Motor neuron (in vitro differentiated cells): ENCODE results near the gene HSPG2. TPM values are rescaled to one million over a fixed set of nuclear protein-coding genes. Genes with fewer than 3 reads are reported as not detected.

Experiments used
- ATAC-seq, 8 experiments: fragments of 200-7000 bp; cut with Tn5 transposase; replicated peaks in 6 of 8; 2 replicates each; pipeline ENCODE4 v1.8.0; 2021; ENCODE audit warnings: mild to moderate bottlenecking in 8 of 8, moderate library complexity in 8 of 8
- H3K27ac ChIP-seq, 2 donors: fragments of 250-450 bp; sonication (Bioruptor Pico); 2 replicates each; pipeline ENCODE4 v1.9.0; 2021; ENCODE audit warnings: antibody characterized with exemption in 2 of 2, mild to moderate bottlenecking in 2 of 2, moderate library complexity in 1 of 2
- H3K4me1 ChIP-seq, 2 donors: fragments of 250-450 bp; sonication (Bioruptor Pico); replicated peaks in 1 of 2; 2 replicates each; pipeline ENCODE4 v1.6.1; 2021; ENCODE audit warnings: antibody characterized with exemption in 2 of 2, mild to moderate bottlenecking in 2 of 2, moderate library complexity in 1 of 2
- H3K4me3 ChIP-seq, 5 donors: fragments of 250-450 bp; sonication (Bioruptor Pico); 2 replicates each; pipeline ENCODE4 v1.9.0; 2021; ENCODE audit warnings: antibody characterized with exemption in 5 of 5, mild to moderate bottlenecking in 5 of 5, moderate library complexity in 4 of 5
- WGBS, 10 experiments: fragments of 450-650 bp; shearing (Covaris generic); methylation state at CpG; one replicate each; pipeline ENCODE4 v1.0.0; 2022; 5-methylcytosine and 5-hydroxymethylcytosine counted together
- in situ Hi-C, 9 experiments: fragments of 400-800 bp; cut with MboI; loops; one replicate each; pipeline ENCODE4 v1.15.0; 2021; ENCODE audit warnings: low sequenced_read_pairs in 9 of 9, low pct_unique_long_range_greater_than_20kb in 2 of 9; ENCODE audit not compliant: unreplicated experiment in 9 of 9
- total RNA-seq, 8 experiments: library from RNA; unstranded; fragments of 300-600 nt; gene quantifications; 2 replicates each; pipeline versions ENCODE4 v1.2.3 to v1.2.4, GENCODE V29; 2022

Gene HSPG2
- total RNA-seq, 8 experiments from 2014 or later: 5.8 to 47.9 (median 12.8) TPM

DNA sequence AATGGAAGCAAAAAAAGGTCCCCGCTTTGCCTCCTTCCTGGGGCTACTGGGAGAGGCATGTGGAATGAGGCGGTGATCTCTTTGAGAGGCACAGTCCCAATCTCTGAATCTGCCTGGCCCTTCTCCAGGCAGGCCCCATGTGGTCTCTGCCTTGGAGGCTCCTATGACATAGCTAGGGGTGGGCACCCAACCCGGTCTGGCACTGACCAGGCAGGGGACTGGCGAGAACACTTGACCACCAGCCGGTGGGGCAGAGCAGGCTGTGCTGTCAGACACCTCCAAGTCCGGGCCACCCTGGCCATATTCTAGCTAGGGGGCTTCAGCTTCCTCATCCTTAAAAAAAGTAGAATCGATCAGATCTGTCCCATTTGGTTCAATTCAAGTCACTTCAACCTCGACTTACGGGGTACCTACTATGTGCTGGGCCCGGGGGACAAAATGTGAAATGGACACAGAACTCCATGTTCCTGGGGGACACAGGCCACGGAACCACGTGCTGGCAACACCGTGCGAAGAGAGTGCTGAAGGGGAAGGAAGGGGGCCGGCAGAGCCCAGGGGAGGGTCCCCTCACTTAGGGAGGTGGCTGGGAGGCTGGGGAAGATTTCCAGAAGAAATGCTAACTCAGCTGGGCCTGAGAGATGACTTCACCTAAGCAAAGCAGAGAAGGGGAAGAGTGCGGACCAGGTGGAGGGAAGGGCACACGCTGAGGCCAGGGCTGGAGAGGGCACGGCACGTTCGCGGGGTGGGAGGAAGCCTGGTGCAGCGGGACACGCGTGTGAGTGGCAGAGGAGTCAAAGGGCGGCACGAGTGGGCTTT is 33.3 kb downstream of the HSPG2 start:
- in situ Hi-C loops: no loop called here
- no peak for ATAC-seq
- H3K4me1 ChIP-seq: peaks cover 5 to 28% of the 10 kb centered on the region in 2 donors

DNA sequence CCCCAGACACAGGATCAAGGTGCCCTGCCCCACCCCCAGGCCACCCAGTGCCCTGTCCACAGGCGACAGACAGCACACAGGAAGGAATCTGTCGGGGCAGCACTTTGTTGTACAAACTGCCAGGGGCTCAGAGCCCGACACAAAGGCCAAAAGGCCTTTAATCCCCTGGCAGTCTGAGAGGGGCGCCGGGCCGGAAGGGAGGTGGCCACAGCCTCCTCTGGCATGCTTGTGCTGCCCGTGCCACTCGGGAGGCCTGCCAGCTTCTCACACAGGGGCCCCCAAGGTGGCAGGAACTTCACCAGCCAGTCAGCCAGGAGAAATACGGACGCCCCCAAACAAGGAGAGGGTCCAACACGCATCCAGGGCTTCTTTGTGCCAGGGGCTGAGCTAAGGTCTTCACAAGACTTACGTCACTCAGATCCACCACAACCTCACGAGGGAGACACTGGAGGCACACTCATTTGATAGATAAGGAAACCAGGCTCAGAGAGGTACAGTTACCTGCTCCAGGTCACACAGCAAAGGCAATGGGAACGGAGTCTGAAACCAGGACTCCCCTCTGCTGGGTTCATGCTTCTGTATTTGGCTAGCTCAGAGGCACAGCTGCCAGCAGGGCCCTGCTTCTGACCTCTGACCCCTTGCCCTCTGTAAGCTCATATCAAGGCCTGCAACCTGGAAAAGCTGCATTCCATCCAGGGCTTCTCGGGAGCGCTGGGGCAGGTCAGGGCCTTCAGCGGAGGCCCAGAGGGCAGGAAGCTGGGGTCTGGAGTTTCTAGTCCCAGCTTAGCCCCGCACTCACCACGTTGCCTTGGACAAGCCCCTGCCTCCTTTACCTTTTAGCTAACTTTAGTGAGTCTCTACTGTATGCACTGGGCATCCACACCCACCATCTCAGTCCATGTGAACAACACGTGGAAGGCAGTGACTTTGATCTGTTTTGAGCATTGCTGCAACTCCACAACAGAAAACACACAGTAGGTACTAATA is 34.8 kb downstream of the HSPG2 start:
- in situ Hi-C loops: no loop called here
- H3K27ac ChIP-seq: no peak overlapping the region
- no peak for ATAC-seq
- H3K4me1 ChIP-seq: peaks cover 5 to 28% of the 10 kb centered on the region in 2 donors
- 65 to 90% (median 85%) methylated on average over 2 to 16 of the region's 20 CpGs; no CpG with 5 or more reads in 2 of the 10 experiments for WGBS, 10 experiments
- H3K4me3 ChIP-seq: no peak overlapping the region

More for the DNA sequence above, 33.3 kb downstream of the HSPG2 start:
- 78 to 88% (median 84%) methylated on average over 3 to 20 of the region's 26 CpGs; no CpG with 5 or more reads in 3 of the 10 experiments for WGBS, 10 experiments
- Histone ChIP-seq H3K4me3 (no peak overlapping the region), H3K27ac (no peak overlapping the region)

DNA sequence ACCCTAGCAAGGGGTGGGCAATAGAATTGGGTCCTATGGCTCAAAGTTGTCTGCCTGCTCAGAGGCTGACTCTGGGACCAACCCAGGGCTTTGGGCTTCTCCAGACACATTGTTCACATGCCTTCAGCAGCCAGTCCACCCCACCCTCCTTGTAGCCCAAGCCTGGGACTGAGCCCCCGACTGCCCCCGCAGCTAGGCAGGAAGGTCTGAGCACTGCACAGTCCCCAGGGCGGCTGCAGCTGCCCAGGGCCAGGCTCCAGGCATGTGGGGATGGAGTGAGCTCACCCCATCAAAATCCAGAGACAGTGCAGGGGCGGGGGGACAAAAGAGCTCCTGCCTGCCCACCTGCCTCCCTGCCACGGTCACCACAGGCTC is 35.6 kb downstream of the HSPG2 start:
- 80 to 83% methylated on average over 1 to 2 of the region's 5 CpGs; no CpG with 5 or more reads in 8 of the 10 experiments for WGBS, 10 experiments
- in situ Hi-C loops: no loop called here
- Histone ChIP-seq H3K4me1 (peaks cover 11 to 30% of the 10 kb centered on the region in 2 donors), H3K27ac (no peak overlapping the region), H3K4me3 (no peak overlapping the region)
- ATAC-seq: peak in 7 of 8 experiments; percentile 6 to 72 (median 40)

DNA sequence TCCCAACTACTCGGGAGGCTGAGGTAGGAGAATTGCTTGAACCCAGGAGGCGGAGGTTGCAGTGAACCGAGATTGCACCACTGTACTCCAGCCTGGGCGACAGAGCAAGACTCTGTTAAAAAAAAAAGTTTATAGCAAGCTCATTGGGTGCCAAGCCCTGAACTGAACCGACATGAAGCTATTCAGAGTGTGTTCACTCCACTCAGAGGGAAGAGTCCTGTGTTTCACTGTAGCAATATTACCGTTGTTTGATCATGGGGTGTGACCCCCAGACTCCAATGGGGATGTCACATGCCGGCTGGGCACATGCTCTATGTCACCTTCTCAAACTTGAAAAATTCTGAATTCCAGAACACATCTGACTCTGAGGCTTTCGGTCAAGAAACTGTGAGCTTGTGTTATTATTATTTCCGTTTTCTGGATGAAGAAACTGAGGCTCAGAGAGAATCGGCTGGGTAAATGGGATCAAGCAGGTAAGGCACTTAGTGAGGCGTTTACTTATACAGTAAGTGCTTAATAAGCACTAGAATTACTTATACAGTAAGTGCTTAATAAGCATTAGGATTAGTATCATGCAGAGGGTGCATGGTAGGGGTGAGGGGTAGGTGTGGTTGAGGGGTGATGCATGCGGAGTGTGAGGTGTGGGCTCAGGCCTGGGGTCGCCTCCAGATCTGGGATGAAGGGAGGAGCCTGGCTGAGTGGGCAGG is 36.2 kb downstream of the HSPG2 start:
- Histone ChIP-seq H3K4me1 (peaks cover 10 to 27% of the 10 kb centered on the region in 2 donors), H3K27ac (no peak overlapping the region), H3K4me3 (no peak overlapping the region)
- in situ Hi-C loops: no loop called here
- WGBS, 10 experiments: 48 to 97% (median 90%) methylated on average over 1 to 13 of the region's 13 CpGs; no CpG with 5 or more reads in 2 of the 10 experiments
- no peak for ATAC-seq

DNA sequence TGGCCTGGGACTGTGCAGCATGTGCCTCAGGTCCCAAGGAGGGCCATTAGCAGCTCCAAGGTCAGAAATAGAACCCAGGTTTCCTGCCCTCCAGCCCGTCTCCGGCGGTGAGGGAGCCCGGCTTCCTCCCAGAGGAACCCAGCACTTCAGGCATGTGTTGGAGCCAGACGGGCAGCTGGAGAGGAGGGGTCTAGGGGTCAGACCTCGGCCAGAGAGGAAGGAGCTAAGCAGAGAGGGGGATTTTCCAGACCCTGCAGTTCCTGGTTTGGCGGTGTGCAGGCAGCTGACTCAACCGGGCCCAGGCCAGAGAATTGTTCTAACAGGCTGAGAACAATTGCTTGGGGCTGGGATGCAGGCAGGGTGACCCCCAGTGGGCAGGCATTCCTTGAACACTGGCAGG is 37.1 kb downstream of the HSPG2 start:
- peaks cover 9 to 27% of the 10 kb centered on the region in 2 donors for H3K4me1 ChIP-seq
- WGBS, 10 experiments: 33 to 71% (median 51%) methylated on average over 2 to 8 of the region's 8 CpGs; no CpG with 5 or more reads in 6 of the 10 experiments
- H3K4me3 ChIP-seq: no peak overlapping the region
- in situ Hi-C loops: no loop called here
- H3K27ac ChIP-seq: peak overlapping the region in 1 of 2 donors; percentile 16
- peak in 5 of 8 experiments; percentile 1 to 63 (median 46) for ATAC-seq

DNA sequence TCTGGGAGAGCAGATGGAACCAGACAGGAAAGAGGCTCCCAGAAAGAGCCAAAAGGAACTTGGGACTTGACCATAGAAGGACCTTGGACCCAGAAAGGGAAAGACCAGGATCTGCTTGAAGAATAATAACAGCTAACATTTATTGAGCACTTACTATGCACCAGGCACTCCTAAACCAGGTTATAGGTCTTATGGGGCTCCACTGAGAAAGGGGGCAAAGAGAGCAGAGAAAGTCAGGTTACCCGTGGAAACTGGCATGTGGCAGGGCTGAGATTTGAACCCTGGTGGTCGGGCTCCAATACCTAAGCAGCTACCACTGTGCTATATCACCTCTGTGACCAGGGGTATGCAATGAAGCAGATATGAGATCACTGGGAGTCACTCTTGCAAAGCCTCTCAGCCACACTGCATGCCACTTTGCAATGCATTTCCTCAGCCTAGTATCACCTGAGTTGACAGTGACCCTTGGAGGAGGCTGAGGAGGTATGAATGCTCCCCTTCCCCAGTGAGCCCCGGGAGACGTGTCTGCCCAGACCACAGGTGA is 37.8 kb downstream of the HSPG2 start:
- no peak for ATAC-seq
- no peak overlapping the region for H3K27ac ChIP-seq
- no peak overlapping the region for H3K4me3 ChIP-seq
- WGBS, 10 experiments: 71 to 100% (median 94%) methylated on average over 2 to 4 of the region's 4 CpGs; no CpG with 5 or more reads in 6 of the 10 experiments
- in situ Hi-C loops: no loop called here
- peaks cover 9 to 27% of the 10 kb centered on the region in 2 donors for H3K4me1 ChIP-seq

DNA sequence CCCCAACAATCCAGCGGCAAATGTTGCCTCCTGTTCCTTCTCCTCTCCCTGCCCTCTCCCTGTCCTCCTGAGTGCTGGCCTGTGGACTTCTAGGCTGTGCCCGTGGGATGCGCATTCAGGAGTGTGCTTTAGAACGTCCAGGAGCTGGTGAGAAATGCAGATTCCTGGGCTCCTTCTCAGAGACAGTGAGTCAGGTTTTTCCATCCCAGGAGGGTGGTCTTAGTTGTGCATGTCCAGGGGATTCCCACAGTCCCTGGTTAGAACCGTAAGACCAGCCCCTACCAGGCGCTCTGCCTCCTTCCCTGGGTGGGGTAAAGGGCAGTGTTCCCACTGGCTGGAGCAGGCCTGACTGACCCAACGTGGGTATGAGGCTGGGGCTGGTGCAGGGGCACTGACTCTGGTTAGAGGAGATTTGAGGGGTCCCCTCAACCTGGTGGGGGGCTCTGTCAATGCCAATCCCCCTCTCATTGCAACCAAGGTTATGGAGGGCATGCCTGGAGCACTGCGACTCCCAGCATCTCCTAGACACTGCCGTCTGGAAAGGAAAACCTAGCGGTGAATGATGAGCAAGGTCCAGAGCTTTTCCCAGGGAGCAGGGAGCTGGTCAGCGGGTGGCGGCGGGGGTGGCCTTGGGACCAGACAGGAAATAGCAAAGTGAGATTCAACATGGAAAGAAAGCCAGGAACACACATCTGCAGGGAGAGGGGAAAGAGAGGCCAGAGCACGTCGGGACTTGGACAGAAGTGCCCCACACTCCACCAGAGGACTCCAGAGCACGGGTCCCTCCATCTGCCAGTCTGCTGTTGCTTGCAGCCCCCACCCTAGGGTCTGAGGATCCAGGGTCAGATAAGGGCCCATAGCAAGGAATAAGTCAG is 38.5 kb downstream of the HSPG2 start:
- ATAC-seq: no peak
- WGBS, 10 experiments: 0 to 100% (median 80%) methylated on average over 1 to 10 of the region's 16 CpGs; no CpG with 5 or more reads in 3 of the 10 experiments

DNA sequence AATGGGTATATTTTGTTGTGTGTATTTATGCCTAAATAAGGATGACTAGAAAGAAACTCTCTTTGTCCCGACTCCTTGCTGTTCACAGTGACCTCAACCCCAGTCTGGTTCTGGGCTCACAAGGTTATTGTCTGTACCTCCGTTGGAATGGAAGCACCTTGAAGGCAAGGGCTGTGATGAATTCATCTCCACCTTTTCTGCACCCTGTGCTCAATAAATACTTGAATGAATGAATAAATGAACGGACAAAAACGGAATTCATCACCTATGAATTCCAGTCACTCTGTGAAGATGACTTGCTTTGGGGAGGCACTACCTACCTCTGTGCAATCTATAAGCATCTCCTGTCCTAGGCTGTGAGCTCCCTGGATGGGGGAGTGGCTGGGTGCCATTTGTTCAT is 39.3 kb downstream of the HSPG2 start:
- H3K27ac ChIP-seq: no peak overlapping the region
- WGBS, 10 experiments: 71 to 100% (median 95%) methylated on average over 1 to 4 of the region's 4 CpGs; no CpG with 5 or more reads in 3 of the 10 experiments
- no peak overlapping the region for H3K4me3 ChIP-seq
- in situ Hi-C loops: no loop called here
- peaks cover 9 to 27% of the 10 kb centered on the region in 2 donors for H3K4me1 ChIP-seq
- ATAC-seq: no peak

More for the DNA sequence above, 38.5 kb downstream of the HSPG2 start:
- Histone ChIP-seq H3K4me3 (no peak overlapping the region), H3K4me1 (peaks cover 9 to 27% of the 10 kb centered on the region in 2 donors), H3K27ac (no peak overlapping the region)
- in situ Hi-C loops: no loop called here

DNA sequence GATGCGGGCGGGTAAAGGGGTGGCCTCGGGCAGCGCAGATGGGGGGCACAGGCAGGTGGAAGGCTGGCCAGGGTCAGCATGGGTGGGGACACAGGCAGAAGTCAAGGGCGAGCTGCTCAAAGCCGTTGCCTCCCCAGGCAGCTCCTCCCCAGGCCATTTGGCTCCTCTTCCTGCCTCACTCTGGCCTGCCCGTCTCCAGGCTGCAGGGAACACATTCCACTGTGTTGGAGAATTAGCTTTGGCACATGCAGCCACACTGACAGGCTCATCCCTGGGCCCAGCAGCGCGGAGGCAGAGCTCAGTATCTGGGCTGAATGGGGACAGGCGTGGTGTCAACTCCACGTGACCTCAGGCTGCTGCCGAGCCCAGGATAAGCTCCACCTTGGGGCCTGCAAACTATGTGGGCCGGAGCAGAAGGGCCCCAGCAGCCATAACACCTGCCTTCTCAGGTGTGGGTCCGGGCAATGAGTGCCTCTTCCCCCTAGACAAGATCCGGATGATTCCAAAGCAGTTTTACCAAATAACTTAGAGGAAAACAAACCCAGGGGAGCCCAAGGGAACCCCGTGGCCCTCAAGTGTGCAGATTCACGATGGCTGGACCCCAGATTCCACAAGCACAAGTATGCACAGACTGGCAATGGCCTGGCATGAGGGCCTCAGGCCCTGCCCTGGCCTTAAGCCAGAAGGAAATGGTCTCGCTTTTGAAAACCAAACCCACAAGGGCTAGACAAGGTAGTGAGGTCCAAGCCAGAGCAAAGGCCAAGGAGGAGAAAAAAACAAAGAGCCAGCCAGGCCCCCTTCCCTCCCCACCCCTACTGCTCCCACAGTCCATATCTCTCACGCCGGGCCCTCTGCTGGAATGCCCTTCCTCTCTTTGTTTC is 40.2 kb downstream of the HSPG2 start:
- in situ Hi-C loops: no loop called here
- Histone ChIP-seq H3K27ac (peak overlapping the region in 1 of 2 donors; percentile 23), H3K4me1 (peaks cover 9 to 27% of the 10 kb centered on the region in 2 donors), H3K4me3 (no peak overlapping the region)
- peak; percentile 72 to 95 (median 77) for ATAC-seq
- 33 to 85% (median 68%) methylated on average over 1 to 10 of the region's 20 CpGs; no CpG with 5 or more reads in 3 of the 10 experiments for WGBS, 10 experiments

DNA sequence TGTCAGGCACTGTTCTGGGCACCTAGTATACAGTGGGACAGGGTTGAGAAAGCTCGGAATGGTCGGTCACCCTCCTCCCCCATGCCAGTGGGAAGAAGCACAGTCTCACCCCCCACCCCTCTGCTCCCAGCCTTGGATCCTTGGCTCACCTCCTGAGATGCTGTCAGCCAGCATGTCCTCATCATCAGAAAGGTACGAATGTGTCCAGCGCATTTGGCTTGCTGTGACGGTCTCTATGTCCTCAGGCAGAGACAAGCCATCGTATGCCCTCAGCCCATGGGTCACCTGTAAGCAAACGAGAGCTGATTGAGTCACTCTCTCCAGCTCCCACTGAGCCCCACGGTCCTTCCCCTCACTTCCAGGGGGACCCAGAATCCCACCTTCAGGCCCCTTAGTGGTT is 41.1 kb downstream of the HSPG2 start:
- no peak for ATAC-seq
- in situ Hi-C loops: no loop called here
- H3K27ac ChIP-seq: no peak overlapping the region

More for the DNA sequence above, 41.1 kb downstream of the HSPG2 start:
- peaks cover 9 to 21% of the 10 kb centered on the region in 2 donors for H3K4me1 ChIP-seq
- WGBS, 10 experiments: 40 to 100% (median 79%) methylated on average over 1 to 6 of the region's 8 CpGs; no CpG with 5 or more reads in 4 of the 10 experiments
- H3K4me3 ChIP-seq: no peak overlapping the region
